HFFc6 (cell line): ENCODE measurements around the gene FXYD7. TPM values are rescaled to one million over a fixed set of nuclear protein-coding genes. Genes with fewer than 3 reads are reported as not detected.

Experiments
- DNase-seq: peaks from one replicate; pipeline ENCODE4 v3.0.0-alpha.2; 2018
- H3K27ac Mint-ChIP-seq: 2 replicates; pipeline ENCODE4 v1.8.0; 2020; ENCODE audit warnings: mild to moderate bottlenecking, mixed read lengths
- H3K27me3 Mint-ChIP-seq: 2 replicates; pipeline ENCODE4 v1.8.0; 2021; ENCODE audit warnings: mild to moderate bottlenecking, moderate library complexity, mixed read lengths; ENCODE audit not compliant: insufficient read depth
- H3K36me3 Mint-ChIP-seq: 2 replicates; pipeline ENCODE4 v1.8.0; 2021; ENCODE audit warnings: low read depth, mixed read lengths
- H3K4me1 Mint-ChIP-seq: 2 replicates; pipeline ENCODE4 v1.8.0; 2020; ENCODE audit warnings: low read depth, mixed read lengths
- H3K4me3 Mint-ChIP-seq: 2 replicates; pipeline ENCODE4 v1.8.0; 2020; ENCODE audit warnings: mild to moderate bottlenecking, moderate library complexity, mixed read lengths
- H3K9me3 Mint-ChIP-seq: 2 replicates; pipeline ENCODE4 v1.8.0; 2020; ENCODE audit warnings: mild to moderate bottlenecking, mixed read lengths
- CTCF ChIP-seq: fragments of 200-600 bp; sonication (generic); IDR thresholded peaks from 2 replicates; pipeline ENCODE4 v1.5.0; 2021; ENCODE audit warnings: antibody characterized with exemption, mild to moderate bottlenecking
- long read RNA-seq: library from polyadenylated mRNA; unstranded; transcript quantifications from one replicate; pipeline ENCODE4 v2.0.0, GENCODE V29; 2019
- total RNA-seq, 6 experiments: library from RNA; stranded (reverse); fragmentation: NEBNext Ultra II Directional; extraction: Animal tissue kit (Norgen Biotek cat#: 25700); gene quantifications; 2 replicates in 1 of 6; 3 replicates in 5 of 6; pipeline ENCODE4 v1.2.3, GENCODE V29; 2021

Gene FXYD7
- under 1 TPM in 3 of 6 experiments, not detected in 3; 0.32 to 0.87 (median 0.68) TPM for total RNA-seq
- long read RNA-seq, result 0 reads

GRCh38 chr19:35143231-35143715 is at the start of gene FXYD7:
TSS of gene FXYD7 (plus strand) at chr19:35143255. CDS start at chr19:35143334, 79 bp downstream.
- Mint-ChIP-seq H3K4me1 (peaks cover 43% of the 10 kb centered on the region), H3K9me3 (no peaks in the 10 kb centered on the region), H3K27me3 (peaks cover 7% of the 10 kb centered on the region; the same call in 1 of the 2 replicates), H3K4me3 (peak within 1 kb of the TSS; percentile 81; the same call in 1 of the 2 replicates), H3K27ac (no peak within 1 kb of the TSS), H3K36me3 (no peaks in the 10 kb centered on the region)
- TF ChIP-seq CTCF, result peak; percentile 64
- no peak for DNase-seq

- no peaks in the 10 kb centered on the region for H3K36me3 Mint-ChIP-seq
- TF ChIP-seq CTCF, result no peak
- no peak for DNase-seq
- peaks cover 18% of the 10 kb centered on the region for H3K4me1 Mint-ChIP-seq
- peaks cover 9% of the 10 kb centered on the region for H3K27me3 Mint-ChIP-seq
- no peak overlapping the region for H3K27ac Mint-ChIP-seq
- H3K9me3 Mint-ChIP-seq, result no peaks in the 10 kb centered on the region
- no peak overlapping the region for H3K4me3 Mint-ChIP-seq
These were observed 49.6 kb upstream of the FXYD7 start for GRCh38 chr19:35093430-35093829.

- Mint-ChIP-seq H3K4me3 (no peak overlapping the region), H3K9me3 (no peaks in the 10 kb centered on the region), H3K4me1 (peaks cover 11% of the 10 kb centered on the region), H3K27me3 (peaks cover 10% of the 10 kb centered on the region), H3K36me3 (no peaks in the 10 kb centered on the region), H3K27ac (no peak overlapping the region)
- no peak for TF ChIP-seq CTCF
- no peak for DNase-seq
These were observed 49.0 kb upstream of the FXYD7 start for GRCh38 chr19:35093941-35094647.

- Mint-ChIP-seq H3K36me3 (no peaks in the 10 kb centered on the region), H3K27ac (no peak overlapping the region), H3K4me1 (peaks cover 8% of the 10 kb centered on the region), H3K4me3 (no peak overlapping the region), H3K9me3 (no peaks in the 10 kb centered on the region), H3K27me3 (peaks cover 10% of the 10 kb centered on the region)
- TF ChIP-seq CTCF, result no peak
- DNase-seq, result no peak
These were observed 48.4 kb upstream of the FXYD7 start for GRCh38 chr19:35094656-35095055.

GRCh38 chr19:35095667-35096368 is 47.2 kb upstream of the FXYD7 start:
- no peak overlapping the region for H3K4me3 Mint-ChIP-seq

More at GRCh38 chr19:35095667-35096368, 47.2 kb upstream of the FXYD7 start:
- no peak for DNase-seq
- Mint-ChIP-seq H3K9me3 (no peaks in the 10 kb centered on the region), H3K4me1 (peaks cover under 1% of the 10 kb centered on the region; the same call in 1 of the 2 replicates), H3K36me3 (no peaks in the 10 kb centered on the region), H3K27ac (no peak overlapping the region), H3K27me3 (peaks cover 11% of the 10 kb centered on the region)
- no peak for TF ChIP-seq CTCF
